Stomach (tissue), 9 donors: ENCODE results near the gene POU3F4. TPM values are rescaled to one million over a fixed set of nuclear protein-coding genes. Genes with fewer than 3 reads are reported as not detected.

Experiments used
- DNase-seq, 2 donors: peaks; one replicate each; pipeline versions ENCODE4 v3.0.0 to v3.0.0-alpha.2; 2013 to 2019
- H3K27ac ChIP-seq, 5 donors: fragments of 200-600 bp in 4 of 5; sonication (generic) in 4 of 5; one replicate each; pipeline ENCODE4 v1.5.1; 2013 to 2019; ENCODE audit warnings: mild to moderate bottlenecking in 1 of 5, moderate library complexity in 1 of 5
- H3K27me3 ChIP-seq, 3 donors: fragments of 200-600 bp; sonication (generic); one replicate each; pipeline ENCODE4 v1.5.1; 2017 to 2019; ENCODE audit warnings: mixed run types in 1 of 3
- H3K36me3 ChIP-seq, 4 donors: fragments of 200-600 bp; sonication (generic); 1 replicate in 3 of 4; 2 replicates in 1 of 4; pipeline ENCODE4 v1.5.1; 2016 to 2019
- H3K4me1 ChIP-seq, 4 donors: fragments of 200-600 bp; sonication (generic); one replicate each; pipeline ENCODE4 v1.5.1; 2016 to 2019
- H3K4me3 ChIP-seq, 4 donors: fragments of 200-600 bp; sonication (generic) in 3 of 4; one replicate each; pipeline ENCODE4 v1.5.1; 2016 to 2019; ENCODE audit warnings: mild to moderate bottlenecking in 1 of 4
- H3K9me3 ChIP-seq, 4 donors: fragments of 200-600 bp; sonication (generic); one replicate each; pipeline ENCODE4 v1.5.1; 2016 to 2019
- CTCF ChIP-seq, 7 experiments: fragments of 450-650 bp in 4 of 7; fragments of 200-600 bp in 3 of 7; sonication (generic) in 3 of 7; IDR thresholded peaks; one replicate each; pipeline ENCODE4 v1.5.1; 2016 to 2019; ENCODE audit warnings: antibody characterized with exemption in 7 of 7, control low read depth in 2 of 7, mild to moderate bottlenecking in 1 of 7
- EP300 ChIP-seq: sonication (generic); formaldehyde crosslinking; IDR thresholded peaks from one replicate; pipeline ENCODE4 v1.6.1; 2017; ENCODE audit warnings: antibody characterized with exemption
- POLR2A ChIP-seq, 4 donors: fragments of 450-650 bp; IDR thresholded peaks; one replicate each; pipeline ENCODE4 v1.6.1; 2016; ENCODE audit warnings: antibody characterized with exemption in 4 of 4, control low read depth in 2 of 4, mild to moderate bottlenecking in 1 of 4, moderate library complexity in 1 of 4
- POLR2AphosphoS5 ChIP-seq, 3 donors: sonication (generic); formaldehyde crosslinking; IDR thresholded peaks; one replicate each; pipeline ENCODE4 v1.6.1; 2016; ENCODE audit warnings: antibody characterized with exemption in 3 of 3
- WGBS, 5 donors: extraction: QIAGEN DNeasy Blood & Tissue Kit in 3 of 5; methylation state at CpG; one replicate each; pipeline versions ENCODE4 v1.1.5 to v1.1.7; 2013 to 2018; 5-methylcytosine and 5-hydroxymethylcytosine counted together
- intact Hi-C: fragments of 100-400 bp; cut with DNase I; formaldehyde crosslinking; loops from one replicate; pipeline ENCODE4 v1.15.1; 2023; ENCODE audit warnings: low total_unique reads
- polyA plus RNA-seq, 3 donors: library from polyadenylated mRNA; stranded (reverse); fragments of 200-250 nt; gene quantifications; one replicate each; pipeline ENCODE4 v1.2.3, GENCODE V29; 2013
- total RNA-seq, 5 donors: library from RNA; depleted of rRNA; stranded (reverse); fragments of >200 nt; gene quantifications; one replicate each; pipeline versions ENCODE4 v1.1.0 to v1.2.3, GENCODE V29; 2014 to 2016
- donor health status: healthy with polysubstance abuse.
- donor health status: Bipolar disorder and iron deficiency.
- donor health status: healthy.

Gene POU3F4
- total and polyA plus RNA-seq, 8 donors = not detected

- Histone ChIP-seq H3K4me1 (no peaks in the 10 kb centered on the region), H3K9me3 (no peaks in the 10 kb centered on the region), H3K27me3 (no peaks in the 10 kb centered on the region), H3K27ac (no peak overlapping the region), H3K36me3 (no peaks in the 10 kb centered on the region), H3K4me3 (no peak overlapping the region)
- DNase-seq = no peak
- 72 to 93% (median 79%) methylated on average over 1 of the region's 1 CpG for WGBS, 5 donors
- TF ChIP-seq POLR2AphosphoS5 (IDR thresholded peaks at IDR 0.05) (no peak), EP300 (no peak), CTCF (IDR thresholded peaks at IDR 0.05) (no peak), POLR2A (IDR thresholded peaks at IDR 0.05) (no peak)
- intact Hi-C loops = no loop called here
Measured at GRCh38 chrX:83521905-83522304, 13.8 kb downstream of the POU3F4 start.

DNA sequence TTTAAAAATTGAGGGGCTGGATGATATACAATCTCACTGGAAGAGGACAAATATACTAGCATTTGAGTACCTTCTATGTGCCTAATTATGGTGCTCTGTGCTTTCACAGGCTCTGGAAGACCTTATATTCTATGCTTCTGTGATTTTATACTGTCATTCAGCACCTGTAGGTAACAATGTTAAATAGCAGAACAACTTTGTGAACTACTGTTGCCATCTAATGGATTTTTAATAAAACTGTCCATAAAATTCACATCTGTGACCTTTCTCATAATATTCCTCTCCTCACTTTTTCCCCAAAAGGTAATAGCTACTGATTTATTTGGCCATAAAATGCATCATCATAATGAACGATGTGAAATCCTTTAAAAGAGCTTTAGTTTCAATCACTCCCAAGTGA is 21.9 kb downstream of the POU3F4 start:
- Histone ChIP-seq H3K4me3 (no peak overlapping the region), H3K4me1 (no peaks in the 10 kb centered on the region), H3K27me3 (peaks cover 0 to 6% (median 0%) of the 10 kb centered on the region in 3 donors), H3K9me3 (no peaks in the 10 kb centered on the region), H3K27ac (no peak overlapping the region), H3K36me3 (no peaks in the 10 kb centered on the region)
- TF ChIP-seq EP300 (no peak), POLR2A (IDR thresholded peaks at IDR 0.05) (no peak), CTCF (IDR thresholded peaks at IDR 0.05) (no peak), POLR2AphosphoS5 (IDR thresholded peaks at IDR 0.05) (no peak)
- intact Hi-C loops = no loop called here
- 47 to 78% (median 60%) methylated on average over 1 of the region's 1 CpG for WGBS, 5 donors
- no peak for DNase-seq

GRCh38 chrX:83535417-83536196 is 27.5 kb downstream of the POU3F4 start:
- peak overlapping the region in 3 of 4 donors; percentile 16 to 37 (median 33) for H3K4me3 ChIP-seq
- no peaks in the 10 kb centered on the region for H3K36me3 ChIP-seq
- WGBS, 5 donors = 34 to 53% (median 45%) methylated on average over 7 of the region's 7 CpGs
- H3K9me3 ChIP-seq = no peaks in the 10 kb centered on the region
- peak in 1 of 2 donors; percentile 4 for DNase-seq
- H3K27ac ChIP-seq = no peak overlapping the region
- TF ChIP-seq POLR2A (IDR thresholded peaks at IDR 0.05) (no peak), POLR2AphosphoS5 (IDR thresholded peaks at IDR 0.05) (no peak), CTCF (IDR thresholded peaks at IDR 0.05) (no peak), EP300 (no peak)
- intact Hi-C loops = no loop called here
- no peaks in the 10 kb centered on the region for H3K4me1 ChIP-seq
- peaks cover 0 to 6% (median 0%) of the 10 kb centered on the region in 3 donors for H3K27me3 ChIP-seq
